ENCODE data around the gene CNTN5. TPM values are rescaled to one million over a fixed set of nuclear protein-coding genes. Genes with fewer than 3 reads are reported as not detected.

Gene CNTN5
- total RNA-seq, 1 donor from 2014 or later, result 17.7 TPM

DNA sequence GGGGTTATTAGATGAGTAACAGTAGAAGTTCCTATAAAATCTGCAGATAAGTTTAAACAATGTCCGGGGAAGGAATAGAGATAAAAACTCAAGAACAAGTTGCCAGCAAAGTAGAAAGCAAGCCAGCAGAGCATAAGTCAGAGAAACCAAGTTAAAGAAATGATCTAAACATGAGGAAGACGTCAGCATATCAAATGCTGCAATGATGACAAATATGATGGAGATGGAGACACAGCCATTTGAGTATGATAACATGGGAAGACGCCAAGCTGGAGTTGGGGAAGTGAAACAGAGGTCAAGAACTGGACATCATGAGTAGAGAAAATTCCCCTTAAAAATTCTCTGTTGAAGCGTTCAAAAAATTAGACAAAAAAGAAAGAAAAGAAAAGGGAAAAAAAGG is 571.5 kb downstream of the CNTN5 start:
- no peak overlapping the region for H3K4me3 Mint-ChIP-seq
- no peaks in the 10 kb centered on the region for H3K9me3 Mint-ChIP-seq
- H3K27ac Mint-ChIP-seq, result no peak overlapping the region
- peaks cover 2% of the 10 kb centered on the region for H3K4me1 Mint-ChIP-seq
- DNase-seq (ENCODE audit: low spot score in 2 of 2, unreplicated experiment in 2 of 2), result no peak
- TF ChIP-seq, protein P1, sequence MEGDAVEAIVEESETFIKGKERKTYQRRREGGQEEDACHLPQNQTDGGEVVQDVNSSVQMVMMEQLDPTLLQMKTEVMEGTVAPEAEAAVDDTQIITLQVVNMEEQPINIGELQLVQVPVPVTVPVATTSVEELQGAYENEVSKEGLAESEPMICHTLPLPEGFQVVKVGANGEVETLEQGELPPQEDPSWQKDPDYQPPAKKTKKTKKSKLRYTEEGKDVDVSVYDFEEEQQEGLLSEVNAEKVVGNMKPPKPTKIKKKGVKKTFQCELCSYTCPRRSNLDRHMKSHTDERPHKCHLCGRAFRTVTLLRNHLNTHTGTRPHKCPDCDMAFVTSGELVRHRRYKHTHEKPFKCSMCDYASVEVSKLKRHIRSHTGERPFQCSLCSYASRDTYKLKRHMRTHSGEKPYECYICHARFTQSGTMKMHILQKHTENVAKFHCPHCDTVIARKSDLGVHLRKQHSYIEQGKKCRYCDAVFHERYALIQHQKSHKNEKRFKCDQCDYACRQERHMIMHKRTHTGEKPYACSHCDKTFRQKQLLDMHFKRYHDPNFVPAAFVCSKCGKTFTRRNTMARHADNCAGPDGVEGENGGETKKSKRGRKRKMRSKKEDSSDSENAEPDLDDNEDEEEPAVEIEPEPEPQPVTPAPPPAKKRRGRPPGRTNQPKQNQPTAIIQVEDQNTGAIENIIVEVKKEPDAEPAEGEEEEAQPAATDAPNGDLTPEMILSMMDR (IDR thresholded peaks at IDR 0.05; ENCODE audit: unreplicated experiment), result no peak
- H3K27me3 Mint-ChIP-seq (ENCODE audit: low read depth), result no peaks in the 10 kb centered on the region
- no peaks in the 10 kb centered on the region for H3K36me3 Mint-ChIP-seq

DNA sequence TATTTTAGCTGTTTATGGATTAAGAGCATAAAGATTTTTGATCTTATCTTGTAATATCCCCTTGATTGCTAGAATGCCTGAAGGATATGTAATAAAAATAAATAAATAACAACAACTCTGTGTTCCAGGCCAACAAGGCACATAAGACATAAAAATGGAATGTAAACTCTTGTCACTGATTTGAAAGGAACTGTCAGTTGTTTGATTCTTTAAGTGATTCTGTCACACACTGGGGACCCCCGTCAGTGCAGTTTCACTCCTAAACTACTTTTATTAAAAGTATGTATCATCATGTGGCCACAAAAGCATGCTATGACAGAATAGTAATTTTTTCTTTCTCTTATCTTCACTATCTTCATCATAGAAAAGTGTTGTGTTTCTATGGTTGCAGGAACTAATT is 572.4 kb downstream of the CNTN5 start:
- H3K4me1 Mint-ChIP-seq, result peaks cover 2% of the 10 kb centered on the region
- DNase-seq (ENCODE audit: low spot score in 2 of 2, unreplicated experiment in 2 of 2), result no peak
- TF ChIP-seq, protein P1 (IDR thresholded peaks at IDR 0.05; ENCODE audit: unreplicated experiment), result no peak
- H3K36me3 Mint-ChIP-seq, result no peaks in the 10 kb centered on the region
- H3K27ac Mint-ChIP-seq, result no peak overlapping the region
- no peaks in the 10 kb centered on the region for H3K27me3 Mint-ChIP-seq (ENCODE audit: low read depth)
- no peaks in the 10 kb centered on the region for H3K9me3 Mint-ChIP-seq
- no peak overlapping the region for H3K4me3 Mint-ChIP-seq

DNA sequence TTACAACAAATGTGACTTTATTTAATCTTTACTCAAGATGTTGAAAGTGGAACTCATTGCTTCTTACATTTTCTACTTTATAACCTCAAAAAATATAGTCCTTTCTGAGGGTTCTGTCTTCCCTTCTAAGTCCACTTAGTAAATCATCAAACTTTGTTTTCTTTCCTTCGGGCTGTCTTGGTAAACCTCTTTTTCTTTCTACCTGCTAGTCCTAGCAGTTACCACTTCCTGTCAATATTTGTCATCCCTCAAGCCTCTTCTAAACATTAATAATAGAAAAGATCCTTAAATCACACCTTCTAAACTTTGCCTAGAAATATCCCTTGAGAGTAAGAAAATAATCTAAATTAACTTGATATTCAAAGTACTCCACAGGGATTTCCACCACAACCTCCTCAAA is 580.4 kb downstream of the CNTN5 start:
- Mint-ChIP-seq H3K9me3 (peaks cover 15% of the 10 kb centered on the region), H3K27ac (no peak overlapping the region)

DNA sequence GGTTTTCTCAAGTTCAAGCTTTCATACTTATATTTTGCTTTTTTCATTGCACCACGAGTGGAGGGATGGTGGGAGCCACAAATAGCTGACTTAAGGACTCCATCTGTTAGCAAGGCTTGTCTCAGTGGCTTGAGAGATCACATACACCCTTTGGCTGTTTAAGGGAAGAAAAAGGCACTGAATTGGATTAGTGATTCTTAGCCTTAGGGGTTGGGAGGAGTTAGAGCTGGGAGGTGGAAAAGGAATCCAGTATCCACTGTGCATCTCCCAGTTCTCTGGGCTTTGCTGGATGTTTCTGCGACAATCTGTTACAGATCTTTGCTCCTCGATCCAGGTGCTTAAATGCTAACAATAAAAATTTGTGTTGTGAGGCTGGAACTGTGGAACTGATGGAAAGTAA is 593.6 kb downstream of the CNTN5 start:
- peaks cover 2% of the 10 kb centered on the region for H3K9me3 Mint-ChIP-seq
- DNase-seq (ENCODE audit: low spot score in 2 of 2, unreplicated experiment in 2 of 2), result no peak
- no peaks in the 10 kb centered on the region for H3K36me3 Mint-ChIP-seq
- no peak overlapping the region for H3K27ac Mint-ChIP-seq
- no peaks in the 10 kb centered on the region for H3K27me3 Mint-ChIP-seq (ENCODE audit: low read depth)
- TF ChIP-seq, protein P1 (IDR thresholded peaks at IDR 0.05; ENCODE audit: unreplicated experiment), result no peak
- H3K4me3 Mint-ChIP-seq, result no peak overlapping the region
- no peaks in the 10 kb centered on the region for H3K4me1 Mint-ChIP-seq

More for the DNA sequence above, 580.4 kb downstream of the CNTN5 start:
- Mint-ChIP-seq H3K27me3 (ENCODE audit: low read depth) (no peaks in the 10 kb centered on the region), H3K4me3 (no peak overlapping the region), H3K4me1 (no peaks in the 10 kb centered on the region), H3K36me3 (peaks cover 4% of the 10 kb centered on the region)
- DNase-seq (ENCODE audit: low spot score in 2 of 2, unreplicated experiment in 2 of 2), result no peak
- TF ChIP-seq, protein P1 (IDR thresholded peaks at IDR 0.05; ENCODE audit: unreplicated experiment), result no peak

DNA sequence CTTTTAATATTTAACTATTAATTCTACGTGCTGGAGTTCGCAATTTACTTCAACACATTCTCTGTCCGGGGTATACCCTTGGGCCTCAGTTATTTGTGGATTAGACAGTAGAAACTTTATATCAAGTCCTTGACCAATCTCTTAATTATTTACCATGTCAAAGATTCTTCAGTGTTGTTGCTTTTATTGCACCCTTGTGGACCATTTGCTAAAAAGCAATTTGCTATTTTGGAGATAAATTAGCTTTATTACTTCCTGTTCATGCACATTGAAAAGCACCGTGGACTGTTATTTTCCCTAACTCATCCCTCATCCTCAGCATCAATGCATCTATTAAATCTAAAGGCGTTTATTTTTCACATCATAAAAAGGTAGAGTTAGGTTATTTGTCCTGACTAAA is 609.9 kb downstream of the CNTN5 start:
- Mint-ChIP-seq H3K4me1 (no peaks in the 10 kb centered on the region), H3K36me3 (no peaks in the 10 kb centered on the region)

More for the DNA sequence above, 609.9 kb downstream of the CNTN5 start:
- no peak overlapping the region for H3K4me3 Mint-ChIP-seq
- H3K9me3 Mint-ChIP-seq, result no peaks in the 10 kb centered on the region
- H3K27ac Mint-ChIP-seq, result no peak overlapping the region
- DNase-seq (ENCODE audit: low spot score in 2 of 2, unreplicated experiment in 2 of 2), result no peak
- no peaks in the 10 kb centered on the region for H3K27me3 Mint-ChIP-seq (ENCODE audit: low read depth)
- TF ChIP-seq, protein P1 (IDR thresholded peaks at IDR 0.05; ENCODE audit: unreplicated experiment), result no peak
